GM12864 (cell line): ENCODE data around the gene GALP.

ENCODE experiments used
- DNase-seq: peaks from one replicate; pipeline ENCODE4 v3.0.0-alpha.2; 2011; ENCODE audit warnings: low read depth
- H3K4me3 ChIP-seq: 2 replicates; pipeline ENCODE4 v1.5.1; 2011; ENCODE audit warnings: mild to moderate bottlenecking, low read depth, low read length, control low read depth
- CTCF ChIP-seq: IDR thresholded peaks from 2 replicates; pipeline ENCODE4 v1.5.1; 2011; ENCODE audit warnings: low read depth, mild to moderate bottlenecking, moderate library complexity, low read length, control low read depth, inconsistent platforms; ENCODE audit errors: missing control alignments

The GALP gene

GRCh38 chr19:56156768-56157167 lies 19.0 kb upstream of the GALP start:
- TF ChIP-seq CTCF, result no peak
- no peak overlapping the region for H3K4me3 ChIP-seq
- no peak for DNase-seq

GRCh38 chr19:56158170-56158757 lies 17.5 kb upstream of the GALP start:
- no peak for DNase-seq
- no peak overlapping the region for H3K4me3 ChIP-seq
- TF ChIP-seq CTCF, result no peak

GRCh38 chr19:56159009-56159559 lies 16.7 kb upstream of the GALP start:
- H3K4me3 ChIP-seq, result no peak overlapping the region
- DNase-seq, result no peak
- no peak for TF ChIP-seq CTCF

DNA sequence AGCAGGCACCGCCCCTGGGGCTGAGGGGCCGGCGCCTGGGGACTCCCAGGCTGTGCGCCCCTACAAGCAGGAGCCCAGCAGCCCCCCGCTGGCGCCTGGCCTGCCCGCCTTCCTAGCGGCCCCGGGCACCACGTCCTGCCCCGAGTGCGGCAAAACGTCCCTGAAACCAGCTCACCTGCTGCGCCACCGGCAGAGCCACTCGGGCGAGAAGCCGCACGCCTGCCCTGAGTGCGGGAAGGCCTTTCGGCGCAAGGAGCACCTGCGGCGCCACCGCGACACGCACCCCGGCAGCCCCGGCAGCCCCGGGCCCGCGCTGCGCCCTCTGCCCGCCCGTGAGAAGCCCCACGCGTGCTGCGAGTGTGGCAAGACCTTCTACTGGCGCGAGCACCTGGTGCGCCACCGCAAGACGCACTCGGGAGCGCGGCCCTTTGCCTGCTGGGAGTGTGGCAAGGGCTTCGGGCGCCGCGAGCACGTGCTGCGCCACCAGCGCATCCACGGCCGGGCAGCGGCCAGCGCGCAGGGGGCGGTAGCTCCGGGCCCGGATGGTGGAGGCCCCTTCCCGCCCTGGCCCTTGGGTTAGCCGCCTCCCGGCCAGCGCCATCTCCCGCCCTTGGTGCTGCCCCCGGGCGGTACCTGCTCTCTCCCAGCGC lies 16.1 kb upstream of the GALP start:
- DNase-seq, result no peak
- no peak for TF ChIP-seq CTCF
- H3K4me3 ChIP-seq, result no peak overlapping the region

DNA sequence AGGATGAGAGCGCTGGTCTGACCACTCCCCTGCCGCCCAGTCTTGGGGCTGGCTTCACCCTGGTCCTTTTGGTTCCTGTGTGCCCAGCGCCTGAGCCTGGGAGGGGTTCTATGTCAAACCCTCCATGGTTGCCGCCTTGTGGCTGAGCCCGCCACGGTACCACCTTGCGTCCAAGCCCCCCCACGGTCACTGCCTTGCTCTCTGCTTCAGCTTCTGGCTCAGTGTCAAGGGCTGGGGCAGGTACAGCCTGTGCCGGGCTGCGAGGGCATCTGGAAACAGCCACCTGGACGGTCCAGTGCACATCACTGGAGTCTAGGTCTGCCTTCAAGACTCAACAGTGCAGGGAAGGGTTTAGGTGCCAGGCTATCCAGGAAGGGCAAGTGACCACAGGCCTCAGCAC lies 14.3 kb upstream of the GALP start:
- TF ChIP-seq CTCF, result no peak
- DNase-seq, result no peak
- H3K4me3 ChIP-seq, result no peak overlapping the region

- TF ChIP-seq CTCF, result no peak
Observed at GRCh38 chr19:56162258-56162657, 13.6 kb upstream of the GALP start.

DNA sequence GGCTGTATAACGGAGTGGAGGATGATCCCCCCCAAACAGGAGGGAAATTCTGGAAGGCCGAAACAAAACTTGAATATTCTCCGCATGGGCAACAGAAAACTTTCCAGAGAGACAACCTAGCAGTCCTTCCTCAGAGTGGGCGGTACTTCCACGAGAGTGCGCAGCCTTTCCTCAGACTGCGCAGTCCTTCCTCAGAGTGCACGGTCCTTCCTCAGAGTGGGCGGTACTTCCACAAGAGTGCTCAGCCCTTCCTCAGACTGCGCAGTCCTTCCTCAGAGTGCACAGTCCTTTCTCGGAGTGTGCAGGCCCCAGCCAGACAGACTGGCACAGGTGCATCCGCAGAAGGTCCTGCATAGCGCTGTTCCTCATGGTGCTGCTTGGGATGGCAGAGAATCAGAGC lies 12.7 kb upstream of the GALP start:
- DNase-seq, result no peak
- H3K4me3 ChIP-seq, result no peak overlapping the region
- no peak for TF ChIP-seq CTCF

More at GRCh38 chr19:56162258-56162657, 13.6 kb upstream of the GALP start:
- H3K4me3 ChIP-seq, result no peak overlapping the region
- no peak for DNase-seq
